Suprapubic skin (tissue), 4 donors: Measurements from ENCODE around the gene CDKN3.

ENCODE experiments used
- POLR2A ChIP-seq, 2 donors: fragments of 450-650 bp; IDR thresholded peaks; one replicate each; pipeline ENCODE4 v1.6.1; 2017; ENCODE audit warnings: antibody characterized with exemption in 2 of 2, mild to moderate bottlenecking in 2 of 2, moderate library complexity in 2 of 2
- POLR2AphosphoS5 ChIP-seq, 3 donors: sonication (generic); formaldehyde crosslinking; IDR thresholded peaks; one replicate each; pipeline ENCODE4 v1.6.1; 2017; ENCODE audit warnings: antibody characterized with exemption in 3 of 3
- TF ChIP-seq, protein P1 (sequence below), 2 donors: fragments of 200-600 bp in 1 of 2; fragments of 450-650 bp in 1 of 2; sonication (generic) in 1 of 2; IDR thresholded peaks; one replicate each; pipeline ENCODE4 v1.5.1; 2016 to 2019; ENCODE audit warnings: antibody characterized with exemption in 2 of 2, mild to moderate bottlenecking in 1 of 2, moderate library complexity in 1 of 2

DNA sequence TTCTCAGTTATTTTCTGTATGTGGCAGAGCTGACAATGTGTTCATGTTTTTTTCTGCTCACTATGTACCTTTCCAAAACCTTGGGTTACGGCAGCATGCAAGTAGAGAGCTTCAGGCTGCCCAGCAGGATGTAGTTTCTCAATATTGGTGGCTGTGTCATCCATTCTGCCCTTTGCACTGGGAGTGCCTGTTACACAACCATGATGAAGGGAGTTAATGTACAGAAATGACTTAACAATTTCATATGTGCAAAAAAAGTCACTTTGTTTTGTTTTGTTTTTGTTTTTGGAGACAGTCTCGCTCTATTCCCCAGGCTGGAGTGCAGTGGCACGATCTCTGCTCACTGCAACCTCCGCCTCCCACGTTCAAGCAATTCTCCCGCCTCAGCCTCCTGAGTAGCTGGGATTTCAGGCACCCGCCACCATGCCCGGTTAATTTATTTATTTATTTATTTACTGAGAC is 50.5 kb downstream of the CDKN3 start:
- TF ChIP-seq POLR2A (IDR thresholded peaks at IDR 0.05) (no peak), POLR2AphosphoS5 (IDR thresholded peaks at IDR 0.05) (no peak)
- TF ChIP-seq, protein P1, sequence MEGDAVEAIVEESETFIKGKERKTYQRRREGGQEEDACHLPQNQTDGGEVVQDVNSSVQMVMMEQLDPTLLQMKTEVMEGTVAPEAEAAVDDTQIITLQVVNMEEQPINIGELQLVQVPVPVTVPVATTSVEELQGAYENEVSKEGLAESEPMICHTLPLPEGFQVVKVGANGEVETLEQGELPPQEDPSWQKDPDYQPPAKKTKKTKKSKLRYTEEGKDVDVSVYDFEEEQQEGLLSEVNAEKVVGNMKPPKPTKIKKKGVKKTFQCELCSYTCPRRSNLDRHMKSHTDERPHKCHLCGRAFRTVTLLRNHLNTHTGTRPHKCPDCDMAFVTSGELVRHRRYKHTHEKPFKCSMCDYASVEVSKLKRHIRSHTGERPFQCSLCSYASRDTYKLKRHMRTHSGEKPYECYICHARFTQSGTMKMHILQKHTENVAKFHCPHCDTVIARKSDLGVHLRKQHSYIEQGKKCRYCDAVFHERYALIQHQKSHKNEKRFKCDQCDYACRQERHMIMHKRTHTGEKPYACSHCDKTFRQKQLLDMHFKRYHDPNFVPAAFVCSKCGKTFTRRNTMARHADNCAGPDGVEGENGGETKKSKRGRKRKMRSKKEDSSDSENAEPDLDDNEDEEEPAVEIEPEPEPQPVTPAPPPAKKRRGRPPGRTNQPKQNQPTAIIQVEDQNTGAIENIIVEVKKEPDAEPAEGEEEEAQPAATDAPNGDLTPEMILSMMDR (IDR thresholded peaks at IDR 0.05) = no peak
